NCI-H146 (cell line): ENCODE measurements around the gene DNM3.
"Not testable (repeated sequence)": the region's sequence is repeated elsewhere in the genome, so short reads cannot be mapped to it uniquely, and the experiment has no call there.

ENCODE experiments used
- DNase-seq: peaks from one replicate; lab custom pipeline; 2025; lab: John Stamatoyannopoulos, UW

The DNM3 gene

DNA sequence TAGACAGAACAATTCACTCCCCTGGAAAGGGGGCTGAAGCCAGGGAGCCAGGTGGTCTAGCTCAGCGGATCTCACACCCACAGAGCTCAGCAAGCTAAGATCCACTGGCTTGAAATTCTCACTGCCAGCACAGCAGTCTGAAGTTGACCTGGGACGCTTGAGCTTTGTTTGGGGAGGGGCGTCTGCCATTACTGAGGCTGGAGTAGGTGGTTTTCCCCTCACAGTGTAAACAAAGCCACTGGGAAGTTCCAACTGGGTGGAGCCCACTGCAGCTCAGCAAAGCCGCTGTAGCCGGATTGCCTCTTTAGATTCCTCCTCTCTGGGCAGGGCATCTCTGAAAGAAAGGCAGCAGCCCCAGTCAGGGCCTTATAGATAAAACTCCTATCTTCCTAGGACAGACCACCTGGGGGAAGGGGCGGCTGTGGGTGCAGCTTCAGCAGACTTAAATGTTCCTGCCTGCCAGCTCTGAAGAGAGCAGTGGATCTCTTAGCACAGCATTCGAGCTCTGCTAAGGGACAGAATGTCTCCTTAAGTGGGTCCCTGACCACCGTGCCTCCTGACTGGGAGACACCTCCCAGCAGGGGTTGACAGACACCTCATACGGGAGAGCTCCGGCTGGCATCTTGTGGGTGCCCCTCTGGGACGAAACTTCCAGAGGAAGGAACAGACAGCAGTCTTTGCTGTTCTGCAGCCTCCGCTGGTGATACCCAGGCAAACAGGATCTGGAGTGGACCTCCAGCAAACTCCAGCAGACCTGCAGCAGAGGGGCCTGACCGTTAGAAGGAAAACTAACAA lies 183.8 kb downstream of the DNM3 start:
- DNase-seq, result not testable (repeated sequence)

DNA sequence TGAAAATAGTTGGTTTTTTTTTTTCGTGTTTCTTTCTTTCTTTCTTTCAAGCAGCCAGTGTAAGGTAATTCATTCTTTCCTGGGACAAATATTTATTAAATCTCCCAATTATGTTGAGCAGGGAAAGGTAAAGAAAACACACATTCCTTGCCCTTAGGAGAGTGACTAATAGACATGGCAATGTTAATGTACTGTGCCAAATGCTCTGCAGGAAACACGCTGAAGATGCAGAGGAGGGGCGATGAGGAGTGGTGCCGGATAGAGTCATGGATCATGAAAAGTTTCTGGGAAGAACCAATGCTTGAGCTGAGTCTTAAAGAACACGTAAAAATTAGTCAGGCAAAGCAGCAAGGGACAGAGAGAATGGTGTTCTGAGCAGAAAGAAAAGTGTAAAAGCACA lies 199.2 kb downstream of the DNM3 start:
- DNase-seq, result no peak

DNA sequence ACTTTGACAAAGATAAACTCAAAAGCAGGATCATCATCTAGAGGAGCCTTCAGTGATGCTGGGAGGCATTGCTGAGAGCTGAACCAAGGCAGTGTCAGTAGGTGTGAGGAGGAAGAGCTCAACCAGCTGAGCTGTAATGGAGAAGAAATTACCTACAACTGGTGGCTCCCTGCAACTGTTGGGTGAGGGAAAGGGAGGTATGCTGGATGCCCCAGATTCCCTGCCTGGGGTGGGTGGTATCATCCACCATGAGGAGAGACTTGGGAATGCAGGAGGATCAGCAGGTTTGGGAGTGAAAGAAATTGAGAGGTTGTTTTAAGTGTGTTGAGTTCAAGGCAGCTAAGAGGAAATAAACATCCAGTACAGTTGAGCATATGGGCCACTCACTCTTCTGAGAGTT lies 199.8 kb downstream of the DNM3 start:
- DNase-seq, result no peak

DNA sequence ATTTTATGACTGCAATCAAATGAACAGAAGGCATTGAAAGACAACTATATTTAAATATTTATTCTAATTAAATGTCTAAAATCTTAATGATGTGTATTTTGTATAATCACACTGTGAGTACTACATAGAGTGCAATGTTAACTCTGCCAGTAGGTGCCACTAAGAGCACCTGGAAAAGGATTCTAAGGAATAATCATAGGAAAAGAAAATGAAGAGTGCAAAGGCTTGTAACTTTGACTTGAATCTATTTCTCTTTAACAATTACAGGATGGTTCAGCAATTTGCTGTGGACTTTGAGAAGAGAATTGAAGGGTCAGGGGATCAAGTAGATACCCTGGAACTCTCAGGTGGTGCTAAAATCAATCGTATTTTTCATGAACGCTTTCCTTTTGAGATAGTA lies 200.4 kb downstream of the DNM3 start:
- DNase-seq, result no peak

DNA sequence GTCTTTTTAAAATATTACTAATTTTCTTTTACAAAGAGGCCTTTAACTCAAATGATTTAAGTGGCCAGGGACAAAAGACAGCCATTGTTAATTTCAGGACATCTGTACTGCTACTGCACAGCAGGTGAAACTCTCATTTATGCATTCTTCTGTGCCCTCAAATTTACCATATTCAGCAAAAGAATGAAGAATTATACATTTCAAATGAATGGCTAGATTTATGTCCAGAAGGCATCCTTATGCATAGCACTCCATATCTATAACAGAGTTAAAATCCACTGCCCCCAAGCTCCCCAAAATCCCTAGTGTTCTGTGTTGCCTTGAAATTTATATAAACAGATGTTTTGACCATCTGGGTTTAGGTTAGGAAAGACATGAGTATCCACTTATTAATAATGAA lies 202.6 kb downstream of the DNM3 start:
- no peak for DNase-seq

DNA sequence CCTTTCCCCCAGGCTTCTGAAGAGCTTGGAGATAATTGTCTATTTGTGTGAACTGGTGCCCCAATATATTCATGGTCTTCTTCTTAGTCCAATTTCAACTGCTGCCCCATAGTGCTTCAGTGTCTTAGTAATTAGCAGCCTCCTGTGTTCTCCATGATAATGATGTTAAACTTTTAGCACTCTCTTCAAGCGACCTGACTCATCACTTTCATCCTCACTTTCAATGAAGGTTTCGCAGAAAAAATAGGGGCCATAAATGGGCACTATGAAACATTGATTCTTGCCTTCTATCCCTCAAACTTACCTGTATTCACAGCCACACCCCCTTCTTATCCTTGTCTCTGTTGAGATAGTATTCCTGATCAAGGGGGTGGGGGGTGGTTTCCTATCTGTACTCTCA lies 210.6 kb downstream of the DNM3 start:
- no peak for DNase-seq

DNA sequence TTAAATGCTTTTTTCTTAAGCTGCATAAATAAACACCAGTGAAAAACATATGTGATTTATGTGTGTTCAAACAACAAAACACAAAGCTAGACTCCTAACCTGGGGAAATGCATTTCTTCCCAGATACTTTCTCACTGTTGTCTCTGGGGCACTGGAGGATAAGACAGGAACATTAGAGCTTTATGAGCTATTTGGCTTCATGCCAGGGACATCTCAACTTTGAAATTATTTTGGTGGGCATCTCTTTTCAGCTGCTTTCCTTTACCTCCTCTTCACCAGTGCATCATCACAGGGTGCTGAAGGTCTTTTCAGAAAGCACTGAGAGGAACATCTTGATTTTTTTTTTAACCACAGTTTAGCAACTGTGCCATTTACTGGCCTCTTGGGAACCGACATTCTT lies 212.9 kb downstream of the DNM3 start:
- DNase-seq, result no peak

DNA sequence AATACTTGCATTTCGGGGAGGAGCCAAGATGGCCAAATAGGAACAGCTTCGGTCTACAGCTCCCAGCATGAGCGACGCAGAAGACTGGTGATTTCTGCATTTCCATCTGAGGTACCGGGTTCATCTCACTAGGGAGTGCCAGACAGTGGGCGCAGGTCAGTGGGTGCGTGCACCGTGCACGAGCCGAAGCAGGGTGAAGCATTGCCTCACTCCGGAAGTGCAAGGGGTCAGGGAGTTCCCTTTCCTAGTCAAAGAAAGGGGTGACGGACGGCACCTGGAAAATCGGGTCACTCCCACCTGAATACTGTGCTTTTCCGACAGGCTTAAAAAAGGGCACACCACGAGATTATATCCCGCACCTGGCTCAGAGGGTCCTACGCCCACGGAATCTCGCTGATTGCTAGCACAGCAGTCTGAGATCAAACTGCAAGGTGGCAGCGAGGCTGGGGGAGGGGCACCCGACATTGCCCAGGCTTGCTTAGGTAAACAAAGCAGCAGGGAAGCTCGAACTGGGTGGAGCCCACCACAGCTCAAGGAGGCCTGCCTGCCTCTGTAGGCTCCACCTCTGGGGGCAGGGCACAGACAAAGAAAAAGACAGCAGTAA lies 214.6 kb downstream of the DNM3 start:
- DNase-seq, result not testable (repeated sequence)

DNA sequence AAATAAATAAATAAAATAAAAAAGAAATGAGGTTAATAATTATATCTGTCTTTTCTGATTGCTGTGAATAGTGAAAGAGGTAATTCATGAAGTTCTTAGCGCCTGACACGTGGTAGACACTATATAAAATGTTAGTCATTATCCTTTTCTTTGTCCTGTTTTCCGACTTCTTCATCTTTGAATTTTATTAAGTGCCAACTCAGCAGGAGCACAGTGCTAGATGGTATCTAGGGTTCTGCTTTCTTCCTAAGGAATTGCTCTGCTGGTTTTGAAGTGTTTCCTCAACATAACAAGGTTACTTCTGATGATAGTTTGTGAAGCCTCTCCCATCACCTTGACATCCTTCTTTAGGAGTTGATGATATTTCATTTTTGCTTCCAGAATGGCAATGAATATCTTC lies 227.0 kb downstream of the DNM3 start:
- no peak for DNase-seq

DNA sequence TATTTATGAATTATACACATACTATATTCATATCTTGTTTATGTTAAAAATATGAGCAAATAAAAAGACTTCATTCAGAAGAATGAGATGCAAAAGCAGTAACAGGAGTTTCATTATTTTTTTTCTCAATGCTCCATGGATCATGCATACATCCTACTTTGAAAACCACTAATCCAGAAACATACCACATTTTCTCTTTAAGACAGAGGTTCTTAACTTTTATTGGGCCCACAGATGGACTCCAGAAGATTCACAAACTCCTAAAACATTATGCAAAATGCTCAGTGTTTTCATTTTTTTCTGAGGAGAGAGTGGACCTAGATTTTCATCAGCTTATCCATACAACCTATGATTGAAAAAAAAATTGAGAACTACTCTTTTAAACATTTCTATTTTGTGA lies 227.8 kb downstream of the DNM3 start:
- DNase-seq, result no peak

DNA sequence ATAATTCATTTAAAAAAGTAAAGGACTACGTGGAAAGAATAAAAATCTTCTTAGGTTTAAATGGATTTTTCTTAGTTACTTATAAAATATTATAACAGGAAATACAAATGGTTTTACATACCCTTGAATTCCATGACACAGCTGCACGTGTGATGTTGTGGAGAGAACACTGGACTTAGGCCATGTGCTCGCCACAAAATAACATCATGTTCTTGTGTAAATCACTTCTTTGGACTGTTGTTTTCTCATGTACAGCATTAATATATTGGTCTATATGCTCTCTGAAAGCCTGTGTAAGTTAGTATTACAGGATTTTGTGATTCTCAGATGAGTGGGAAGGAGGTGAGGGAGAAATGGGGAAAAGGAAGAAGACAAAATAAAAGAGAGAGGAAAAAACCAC lies 228.2 kb downstream of the DNM3 start:
- DNase-seq, result no peak

DNA sequence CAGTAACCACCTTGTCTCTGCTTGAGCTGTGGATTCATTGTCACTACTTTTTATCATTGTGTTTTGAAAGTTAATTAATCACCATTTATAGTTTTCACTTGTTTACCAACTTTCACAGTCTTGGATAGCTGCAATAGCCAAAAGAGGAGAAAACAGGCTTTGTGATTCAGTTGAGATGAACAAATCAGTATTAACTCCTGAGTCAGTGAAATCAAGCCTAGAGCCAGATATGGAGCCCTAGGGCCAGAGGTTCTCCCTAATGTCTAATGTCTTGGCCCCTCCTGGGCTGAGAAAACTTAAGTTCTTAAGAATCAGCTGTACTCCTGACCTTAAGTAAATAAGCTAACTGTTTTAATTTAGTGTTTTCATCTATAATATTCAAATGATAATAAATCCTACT lies 228.8 kb downstream of the DNM3 start:
- DNase-seq, result no peak

DNA sequence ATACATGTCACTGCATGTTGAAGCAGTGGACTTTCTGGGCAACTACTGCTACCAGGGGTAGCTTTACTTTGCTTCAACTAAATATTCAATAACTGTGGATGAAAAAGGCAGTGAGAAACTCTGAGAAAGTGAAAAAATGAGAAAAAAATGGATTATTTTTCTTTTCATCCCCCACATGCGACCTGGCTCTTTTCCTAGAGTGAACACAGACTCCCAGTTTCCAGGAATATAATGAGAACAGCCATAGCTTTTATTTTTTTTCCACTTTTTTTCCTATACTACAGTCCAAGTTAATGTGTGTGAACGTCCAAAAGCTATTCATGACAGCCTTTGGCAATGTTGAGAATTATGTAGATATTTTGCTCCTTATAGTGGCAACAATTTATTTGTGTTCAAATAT lies 230.4 kb downstream of the DNM3 start:
- DNase-seq, result no peak

DNA sequence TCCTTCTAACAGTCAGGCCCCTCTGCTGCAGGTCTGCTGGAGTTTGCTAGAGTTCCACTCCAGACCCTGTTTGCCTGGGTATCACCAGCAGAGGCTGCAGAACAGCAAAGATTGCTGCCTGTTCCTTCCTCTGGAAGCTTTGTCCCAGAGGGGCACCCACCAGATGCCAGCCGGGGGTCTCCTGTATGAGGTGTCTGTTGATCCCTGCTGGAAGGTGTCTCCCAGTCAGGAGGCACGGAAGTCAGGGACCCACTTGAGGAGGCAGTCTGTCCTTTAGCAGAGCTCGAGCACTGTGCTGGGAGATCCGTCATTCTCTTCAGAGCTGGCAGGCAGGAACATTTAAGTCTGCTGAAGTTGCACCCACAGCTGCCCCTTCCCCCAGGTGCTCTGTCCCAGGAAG lies 238.6 kb downstream of the DNM3 start:
- DNase-seq, result not testable (repeated sequence)

DNA sequence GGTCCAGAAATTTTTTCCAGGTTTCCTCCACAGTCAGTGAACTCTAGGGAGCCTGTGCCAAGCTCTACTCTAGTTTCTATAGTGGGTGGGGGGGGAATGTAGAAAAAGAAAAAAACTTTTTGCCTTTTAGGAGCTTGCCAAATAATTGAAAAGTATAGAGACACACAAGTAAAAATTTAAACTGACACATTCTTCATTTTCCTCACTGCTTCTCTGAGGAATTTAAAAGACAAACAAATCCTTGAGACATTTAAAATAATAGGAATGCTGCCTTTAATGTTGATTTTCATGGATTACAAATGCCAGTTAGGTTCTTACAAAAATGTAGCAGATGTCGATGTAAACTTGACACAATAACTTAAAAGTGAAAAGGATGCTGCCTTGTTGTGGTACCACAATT lies 241.9 kb downstream of the DNM3 start:
- no peak for DNase-seq

DNA sequence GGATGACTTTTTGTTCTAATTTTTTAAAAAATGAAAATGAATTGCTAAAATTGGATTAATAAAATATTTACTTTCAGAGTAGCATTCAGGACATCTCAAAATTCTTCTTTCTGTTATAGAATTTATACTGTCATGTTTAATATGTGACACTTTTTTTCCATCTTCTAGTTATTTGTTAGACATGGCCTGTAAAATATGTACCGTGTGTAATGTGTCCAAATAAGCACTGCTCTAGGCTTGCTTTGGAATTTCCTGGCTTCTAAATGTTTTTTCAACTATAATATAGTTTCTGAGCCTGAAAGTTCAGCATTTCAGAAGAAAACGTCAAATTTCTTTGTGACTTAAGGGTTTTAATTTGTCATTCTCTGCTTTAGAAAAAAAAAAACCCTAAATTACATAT lies 243.6 kb downstream of the DNM3 start:
- no peak for DNase-seq

DNA sequence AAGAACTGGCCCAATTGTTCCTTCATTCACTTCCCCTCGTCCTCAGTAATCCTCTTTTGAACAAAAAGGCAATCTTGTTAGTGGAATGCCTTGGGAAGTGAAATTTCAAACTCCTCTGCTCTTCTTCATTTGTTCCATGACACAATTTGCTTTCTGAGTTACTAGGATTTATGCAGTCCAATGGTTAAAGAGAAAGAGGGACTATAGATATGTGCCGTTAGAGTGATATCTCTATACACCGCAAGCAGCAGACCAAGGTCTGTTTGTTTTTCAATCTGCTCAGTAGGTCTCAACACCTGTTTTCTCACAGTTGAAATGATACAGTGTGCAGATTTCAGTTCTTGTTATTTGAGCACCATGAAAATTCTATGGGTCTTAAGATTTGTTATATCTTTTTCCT lies 244.0 kb downstream of the DNM3 start:
- no peak for DNase-seq

DNA sequence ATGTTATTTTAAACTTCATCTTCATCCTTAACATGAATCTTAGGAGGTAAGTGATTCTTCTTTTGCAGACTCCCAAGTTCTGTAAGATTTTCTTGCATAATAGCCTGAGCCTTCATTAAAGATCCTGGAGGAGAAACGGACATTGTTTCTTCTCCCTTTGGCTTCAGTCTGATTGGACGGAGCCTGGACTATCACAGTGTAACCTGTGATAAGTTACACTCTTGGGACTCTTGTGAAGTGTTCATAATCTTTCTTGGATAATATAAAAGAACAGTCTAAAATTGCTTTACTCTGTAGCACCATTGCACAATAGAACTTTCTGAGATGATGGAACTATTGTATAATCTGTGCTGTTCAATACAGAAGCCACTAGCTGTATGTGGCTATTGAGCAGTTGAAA lies 244.8 kb downstream of the DNM3 start:
- no peak for DNase-seq

DNA sequence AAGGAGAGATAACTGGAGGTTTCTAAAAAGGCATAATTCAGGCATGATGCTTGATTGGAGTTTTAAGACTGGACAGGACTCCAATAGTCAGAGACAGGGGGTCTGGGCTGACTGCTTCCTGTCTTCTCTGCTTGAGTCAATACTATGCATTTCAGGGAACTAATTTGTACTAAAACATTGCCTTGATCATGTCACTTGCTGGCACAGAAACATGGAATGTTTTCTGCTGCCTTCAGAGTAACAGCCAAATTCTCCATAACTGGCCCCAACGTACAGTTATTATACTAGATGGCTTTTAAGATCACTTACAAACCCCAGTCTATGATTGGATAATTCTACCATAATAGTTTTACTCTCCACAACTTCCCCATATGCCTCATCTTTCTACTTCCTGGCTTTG lies 247.0 kb downstream of the DNM3 start:
- DNase-seq, result no peak

DNA sequence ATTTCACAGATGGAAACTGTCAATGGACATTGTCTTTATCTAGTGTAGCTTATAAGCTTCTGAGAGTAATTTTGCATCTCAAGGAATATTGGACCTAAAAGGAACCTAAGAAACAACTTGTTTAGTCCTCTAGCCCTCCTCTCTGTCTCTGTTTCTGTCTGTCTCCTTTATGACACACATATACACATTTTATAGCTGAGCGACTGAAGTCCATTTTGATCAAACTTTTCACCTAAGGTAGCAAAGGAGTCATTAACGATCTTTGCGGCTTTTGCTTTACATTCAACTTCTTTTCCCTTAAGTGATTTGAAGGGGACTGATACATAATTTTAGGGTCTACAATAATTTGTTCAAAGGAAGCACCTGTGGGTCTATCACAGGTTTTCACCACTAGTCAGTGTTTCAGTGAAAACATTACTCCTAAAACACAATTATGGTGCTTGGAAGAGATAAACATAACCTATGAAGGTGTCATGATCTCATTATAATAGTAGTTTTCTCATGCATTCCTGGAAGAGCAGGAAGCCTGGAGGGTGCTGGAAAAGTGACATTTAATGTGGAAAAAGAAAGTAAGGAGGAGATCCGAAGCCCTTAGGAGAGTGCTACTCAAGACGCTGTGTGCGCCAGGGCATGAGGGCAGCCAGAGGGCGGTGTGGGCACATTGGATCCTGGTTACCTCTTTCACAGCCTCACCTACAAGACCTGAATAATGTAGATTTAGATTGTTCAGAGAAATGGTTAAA lies 248.6 kb downstream of the DNM3 start:
- peak; percentile 5 for DNase-seq

DNA sequence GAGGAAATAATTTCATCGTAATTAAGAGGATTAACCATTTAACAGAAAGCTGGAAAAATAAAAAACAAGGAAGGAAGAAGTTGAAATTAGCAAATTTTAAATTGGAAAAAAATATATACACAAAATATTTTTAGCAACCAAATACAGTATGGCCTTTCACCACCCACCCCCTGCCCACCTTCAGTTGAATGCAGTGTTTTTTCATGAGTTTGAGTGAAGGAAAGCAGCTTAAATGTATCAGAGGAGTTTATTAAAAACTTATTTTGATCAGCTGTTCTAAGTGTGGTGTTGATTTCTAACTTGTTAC lies 249.2 kb downstream of the DNM3 start:
- DNase-seq, result no peak

DNA sequence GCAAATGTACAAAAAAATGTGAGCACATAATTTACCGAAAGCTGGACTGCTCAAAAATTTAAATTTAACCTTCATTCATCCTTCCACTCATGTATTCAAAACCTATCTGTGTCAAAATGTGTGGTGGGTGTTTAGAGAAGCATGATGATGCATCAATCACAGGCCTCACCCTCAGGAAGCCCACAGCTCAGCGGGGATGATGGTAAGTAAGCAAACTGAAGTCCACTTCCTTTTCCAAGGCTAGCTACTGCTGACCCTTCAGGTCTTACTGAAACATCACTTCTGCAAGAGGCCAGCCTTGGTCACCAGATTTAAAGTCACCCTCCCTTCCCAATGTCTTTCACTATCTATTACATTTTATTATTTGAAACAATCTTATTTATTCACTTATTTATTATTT lies 254.5 kb downstream of the DNM3 start:
- DNase-seq, result no peak

DNA sequence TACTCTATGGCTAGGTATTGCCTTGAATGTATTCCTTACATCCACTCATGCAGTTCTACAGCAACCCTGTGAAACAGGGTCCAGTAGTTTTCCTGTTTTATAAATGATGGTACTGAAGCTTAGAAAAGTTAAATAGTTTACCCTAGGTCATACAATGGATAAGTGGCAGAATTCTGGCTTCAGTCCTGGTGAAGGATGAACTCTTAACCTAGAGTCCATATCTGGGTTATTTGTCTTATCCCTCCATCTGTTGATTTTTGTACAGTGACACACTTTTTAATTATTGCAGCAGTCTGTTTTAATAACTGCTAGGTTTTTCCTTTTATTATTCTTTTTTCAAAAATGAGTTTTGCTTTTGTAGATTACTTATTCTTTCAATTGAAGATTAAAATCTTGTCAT lies 263.9 kb downstream of the DNM3 start:
- DNase-seq, result no peak
